Fibroblast of skin of right biceps (primary cell): ENCODE results near the gene ZFYVE21.

Experiments
- DNase-seq: peaks from one replicate; pipeline ENCODE4 v3.0.0-alpha.2; 2013

Gene ZFYVE21

DNA sequence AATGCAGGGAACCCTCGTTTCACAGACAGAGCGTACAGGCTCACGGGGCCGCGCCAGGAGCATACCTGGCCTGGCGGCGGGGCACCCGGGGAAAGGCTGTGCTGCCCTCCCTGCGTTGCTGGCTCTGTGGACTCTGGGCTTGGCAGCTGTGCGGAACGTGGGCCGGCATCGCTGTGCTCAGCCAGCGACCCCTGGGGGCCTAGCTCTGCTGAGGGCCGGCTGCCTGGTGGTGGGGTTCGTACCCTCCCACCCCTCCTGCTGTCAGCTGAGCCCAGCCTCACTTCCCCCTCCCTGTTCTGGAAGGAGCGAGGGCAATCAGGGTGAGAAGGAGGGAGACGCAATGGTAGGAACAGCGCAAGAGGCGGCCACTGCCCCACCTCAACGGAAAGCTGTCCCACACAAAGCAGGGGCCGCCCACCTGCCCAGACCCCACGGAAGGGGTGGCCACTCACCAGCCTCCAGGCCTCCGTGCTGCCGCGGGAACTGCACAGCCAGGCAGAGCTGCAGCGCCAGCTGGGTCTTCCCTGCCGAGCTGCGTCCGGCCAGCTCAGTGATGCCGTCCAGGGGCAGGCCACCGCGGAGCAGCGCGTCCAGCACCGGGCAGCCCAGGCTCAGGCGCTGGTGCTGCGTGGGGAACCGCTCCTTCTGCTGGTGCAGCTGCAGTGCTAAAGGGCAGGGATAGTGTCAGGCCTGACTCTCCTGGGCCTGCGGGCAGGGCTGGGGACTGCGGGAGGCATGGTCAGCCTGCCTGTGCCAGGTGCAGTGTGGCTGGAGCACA, 8.9 kb upstream of the ZFYVE21 start:
- no peak for DNase-seq

DNA sequence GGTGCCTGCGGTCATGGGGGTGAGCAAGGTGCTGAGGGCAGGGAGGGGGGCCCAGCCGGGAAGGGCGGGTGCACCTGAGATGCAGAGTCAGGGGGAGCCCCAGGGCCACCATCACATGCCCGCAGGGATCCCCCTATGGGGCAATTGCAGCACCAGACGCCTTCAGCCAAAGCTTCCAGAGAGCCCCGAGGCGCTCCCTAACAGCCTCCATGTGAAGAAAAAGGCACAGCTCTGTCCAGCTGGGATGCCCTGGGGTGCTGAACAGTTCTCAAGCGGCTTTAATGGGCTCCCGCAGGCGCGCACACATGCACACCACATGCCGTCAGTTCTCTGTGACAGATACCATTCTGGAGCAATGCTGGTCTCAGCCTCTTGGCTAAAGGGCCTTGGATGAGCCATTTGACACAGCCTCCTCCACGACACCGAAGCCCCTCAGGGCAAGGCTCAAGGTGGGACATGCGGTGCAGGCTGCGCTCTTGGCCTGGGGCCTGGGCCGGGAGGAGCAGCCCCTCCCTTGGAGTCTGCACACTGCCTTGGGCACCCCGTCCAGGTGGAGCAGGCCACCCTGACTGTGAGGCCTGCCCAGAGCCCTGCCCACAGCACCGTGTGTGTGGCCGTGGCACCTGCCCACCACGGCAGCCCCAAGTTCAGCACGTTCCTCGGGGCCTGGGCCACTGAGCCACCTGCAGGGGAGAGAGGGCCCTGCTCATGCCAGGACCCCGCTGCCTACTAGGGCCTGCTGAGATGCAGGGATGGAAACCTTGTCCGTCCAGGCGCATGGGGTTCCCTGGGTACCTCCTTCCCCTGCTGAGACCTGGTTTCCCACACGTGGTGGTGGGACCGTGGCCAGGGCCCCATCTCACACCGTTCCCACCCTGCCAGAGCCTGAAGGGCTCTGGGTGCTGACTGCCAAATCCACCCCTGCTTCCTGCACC, 8.0 kb upstream of the ZFYVE21 start:
- no peak for DNase-seq

DNA sequence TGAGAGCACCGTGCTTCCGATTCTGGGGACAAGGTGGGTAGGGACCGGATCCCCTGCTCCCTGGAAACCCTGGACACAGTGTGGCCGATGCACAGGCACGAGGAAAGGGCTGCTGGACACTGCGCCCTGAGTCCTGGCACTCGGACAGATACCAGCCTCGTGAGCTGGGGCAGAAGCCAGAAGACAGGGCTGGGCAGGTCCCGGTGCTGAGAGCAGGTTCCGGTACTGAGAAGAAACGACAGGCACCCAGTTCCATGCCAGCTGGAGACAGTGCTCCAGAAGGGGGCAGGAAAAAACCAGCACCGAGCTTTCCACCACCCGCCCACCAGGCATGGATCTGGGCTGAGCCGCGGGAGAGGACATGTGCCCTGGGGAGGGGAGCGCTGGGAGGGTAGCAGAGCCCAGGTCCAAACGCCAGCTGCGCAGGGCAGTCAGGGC, 6.8 kb upstream of the ZFYVE21 start:
- DNase-seq: no peak

DNA sequence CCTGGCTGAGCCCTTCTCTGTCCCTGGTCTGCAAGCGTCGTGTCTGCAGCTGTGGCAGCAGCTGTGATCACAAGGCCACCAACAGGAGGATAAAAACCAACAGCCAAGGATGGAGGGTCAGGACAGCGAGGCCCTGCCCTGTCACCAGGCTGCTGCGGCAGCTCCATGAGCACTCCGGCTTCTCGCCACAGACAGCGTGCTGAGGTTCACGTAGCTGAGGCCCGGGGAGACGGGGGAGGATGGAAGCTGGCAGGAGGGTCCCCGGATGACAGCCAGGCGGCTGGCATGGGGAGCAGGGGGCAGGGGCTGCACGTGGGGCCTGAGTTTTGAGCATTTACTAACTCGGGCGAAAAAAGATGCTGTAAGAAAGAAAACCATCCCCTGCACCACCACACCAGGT, 5.8 kb upstream of the ZFYVE21 start:
- DNase-seq: no peak

DNA sequence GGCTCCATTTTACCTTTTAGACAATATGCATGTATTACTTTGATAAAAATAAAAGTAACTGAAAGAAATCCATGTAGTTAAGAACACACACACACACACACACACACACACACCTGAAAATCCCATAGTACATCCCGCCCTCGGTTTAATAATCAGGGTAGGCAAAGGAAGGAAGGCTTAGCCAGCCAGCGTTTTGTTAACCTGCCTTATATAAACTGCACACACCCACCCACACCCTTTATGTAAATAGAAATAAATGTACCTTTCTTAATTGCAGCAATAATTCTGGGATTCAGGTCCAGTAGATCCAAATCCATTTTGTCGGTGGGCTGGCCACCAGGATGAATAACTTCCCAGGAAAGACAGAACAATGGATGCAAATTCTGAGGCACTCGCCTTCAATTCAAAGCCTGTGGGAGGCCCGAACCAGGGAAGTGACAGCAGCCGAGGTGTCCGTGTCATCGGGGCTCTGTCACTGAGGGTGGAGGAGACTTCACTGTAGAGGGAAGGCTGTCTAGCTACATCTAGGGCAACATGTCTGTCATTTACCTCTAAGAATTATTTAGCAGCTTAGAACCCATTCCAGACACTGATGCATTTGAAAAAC, 4.7 kb upstream of the ZFYVE21 start:
- DNase-seq: no peak

DNA sequence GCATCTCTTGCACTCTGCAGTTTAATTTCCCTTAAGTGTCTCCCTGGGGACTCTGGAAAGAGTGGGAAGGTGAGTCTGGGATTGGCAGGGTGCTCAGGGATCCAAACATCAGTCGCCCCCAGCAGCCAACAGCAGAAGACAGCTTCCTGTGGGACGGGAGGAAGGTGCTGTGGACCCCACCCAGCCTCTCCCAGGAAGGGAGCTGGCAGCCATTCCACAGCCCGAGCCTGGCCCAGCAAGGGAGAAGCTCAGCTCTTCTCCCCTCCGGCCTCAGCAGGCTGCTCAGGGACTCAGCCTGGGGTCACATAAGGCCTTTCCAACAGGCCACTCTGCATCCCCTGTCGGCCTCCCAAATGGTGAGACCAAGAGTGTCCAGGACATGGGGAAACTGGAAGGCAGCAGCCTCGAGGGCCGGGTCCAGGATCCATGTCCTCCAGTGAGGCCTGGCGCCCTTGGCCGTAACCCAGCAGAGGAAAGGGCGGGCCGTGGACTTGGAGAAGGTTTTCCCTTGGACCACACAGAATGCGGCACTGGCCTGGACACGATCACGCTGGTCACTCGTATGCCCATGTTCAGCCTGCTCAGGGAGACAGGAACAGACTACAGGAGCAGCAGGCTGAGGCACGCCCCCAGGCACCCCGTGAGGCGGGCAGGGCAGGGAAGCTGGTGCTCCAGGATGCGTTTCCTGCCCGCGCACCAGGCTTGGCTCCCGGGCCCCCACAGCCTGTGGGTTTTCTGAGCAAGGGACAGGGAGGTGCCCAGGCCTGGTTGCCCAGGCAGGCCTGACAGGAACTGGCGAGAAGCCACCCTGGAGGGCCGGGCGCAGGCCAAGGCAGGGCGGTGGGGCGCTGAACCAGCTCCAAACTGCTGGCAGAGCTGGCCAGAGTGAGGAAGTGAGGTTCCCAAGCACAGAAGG, 3.8 kb upstream of the ZFYVE21 start:
- DNase-seq: no peak

DNA sequence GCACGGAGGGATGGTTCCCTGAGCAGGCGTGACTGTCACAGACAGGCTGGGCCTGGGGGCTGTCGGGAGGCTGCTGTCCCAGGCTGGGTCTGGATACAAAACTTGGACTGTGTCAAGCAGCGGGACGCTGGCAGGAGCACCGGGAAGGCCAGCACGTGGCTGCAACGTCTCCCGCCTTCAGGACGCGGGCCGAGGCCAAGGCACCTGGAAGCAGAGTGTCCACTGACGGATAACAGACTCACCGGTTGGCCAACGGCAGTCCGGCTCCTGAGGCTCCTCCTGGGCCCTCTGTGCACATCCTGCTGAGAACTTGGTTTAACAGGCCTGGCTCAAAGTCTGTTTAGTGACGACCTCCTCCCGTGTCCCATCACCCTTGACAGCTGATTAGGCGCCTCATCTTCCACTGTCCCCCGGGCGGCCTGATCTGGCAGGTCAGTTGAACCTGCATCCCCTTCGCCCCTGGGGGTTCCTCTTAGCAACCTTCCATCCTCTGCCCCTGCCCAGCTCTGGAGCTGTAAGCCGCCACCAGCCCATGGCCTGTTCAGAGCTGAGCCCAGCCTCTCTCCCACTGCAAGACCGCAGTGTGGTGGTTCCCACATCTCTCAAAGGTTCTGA, 2.9 kb upstream of the ZFYVE21 start:
- DNase-seq: no peak

DNA sequence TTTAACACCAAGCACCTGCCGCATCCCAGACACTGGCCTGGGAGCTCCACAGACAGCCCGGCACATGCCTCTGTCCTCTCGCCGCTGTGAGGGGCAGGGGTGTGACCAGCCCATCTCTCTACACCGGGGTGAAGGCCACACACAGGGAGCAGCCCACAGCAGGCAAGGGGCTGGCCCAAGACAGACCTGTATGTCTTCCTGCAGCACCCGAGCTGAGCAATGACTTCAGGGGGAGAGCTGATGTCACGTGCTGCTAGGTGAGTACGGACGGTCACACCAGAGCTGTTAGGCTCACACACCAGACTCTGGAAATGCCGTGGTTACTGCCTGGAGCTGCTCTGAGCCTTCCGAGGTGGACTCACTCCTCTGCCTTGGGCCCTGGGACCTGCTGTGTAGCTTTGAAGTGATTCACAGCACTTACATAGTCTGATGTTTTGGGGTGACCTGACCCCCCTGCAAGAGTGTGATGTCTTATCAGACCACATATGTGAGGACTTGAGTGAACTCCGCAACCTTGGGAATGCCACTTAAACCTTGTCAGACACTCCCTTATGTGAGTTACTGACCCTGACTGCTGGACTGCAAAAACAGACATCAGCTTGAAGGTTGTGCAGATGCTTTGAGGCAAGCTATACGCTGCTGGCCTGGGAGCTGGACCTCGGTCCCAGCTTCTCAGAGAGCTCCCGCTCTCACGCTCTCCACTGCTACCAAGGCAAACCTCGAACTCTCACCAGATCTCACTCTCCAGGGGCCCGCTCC, 2.1 kb upstream of the ZFYVE21 start:
- no peak for DNase-seq

DNA sequence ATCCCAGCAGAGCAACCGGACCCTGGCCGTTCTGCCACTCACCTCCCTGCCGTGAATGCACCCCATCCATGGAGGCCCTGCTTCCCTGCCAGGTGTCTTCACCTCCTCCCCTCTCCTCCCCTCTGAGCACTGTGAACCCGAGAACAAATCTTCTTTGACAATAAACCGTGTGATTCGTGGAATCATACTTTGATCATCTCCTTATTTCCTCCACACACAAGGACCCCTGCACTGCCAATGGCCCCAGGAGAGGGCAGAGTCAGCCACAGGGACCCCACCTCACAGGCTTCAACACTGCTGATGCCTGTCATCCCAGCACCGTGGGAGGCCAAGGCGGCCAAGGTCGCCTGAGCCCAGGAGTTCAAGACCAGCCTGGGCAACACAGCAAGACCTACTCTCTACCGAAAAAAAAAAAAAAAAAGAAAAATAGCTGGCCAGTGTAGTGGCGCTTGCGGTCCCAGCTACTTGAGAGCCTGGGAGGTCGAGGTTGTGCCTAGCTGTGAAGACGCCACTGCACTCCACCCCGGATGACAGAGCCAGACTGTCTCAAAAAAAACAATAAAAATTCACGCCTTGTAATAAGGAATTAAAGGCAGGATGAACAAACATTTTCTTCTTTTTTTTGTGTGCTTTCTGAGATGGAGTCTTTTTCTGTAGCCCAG, 1.4 kb upstream of the ZFYVE21 start:
- DNase-seq: no peak

DNA sequence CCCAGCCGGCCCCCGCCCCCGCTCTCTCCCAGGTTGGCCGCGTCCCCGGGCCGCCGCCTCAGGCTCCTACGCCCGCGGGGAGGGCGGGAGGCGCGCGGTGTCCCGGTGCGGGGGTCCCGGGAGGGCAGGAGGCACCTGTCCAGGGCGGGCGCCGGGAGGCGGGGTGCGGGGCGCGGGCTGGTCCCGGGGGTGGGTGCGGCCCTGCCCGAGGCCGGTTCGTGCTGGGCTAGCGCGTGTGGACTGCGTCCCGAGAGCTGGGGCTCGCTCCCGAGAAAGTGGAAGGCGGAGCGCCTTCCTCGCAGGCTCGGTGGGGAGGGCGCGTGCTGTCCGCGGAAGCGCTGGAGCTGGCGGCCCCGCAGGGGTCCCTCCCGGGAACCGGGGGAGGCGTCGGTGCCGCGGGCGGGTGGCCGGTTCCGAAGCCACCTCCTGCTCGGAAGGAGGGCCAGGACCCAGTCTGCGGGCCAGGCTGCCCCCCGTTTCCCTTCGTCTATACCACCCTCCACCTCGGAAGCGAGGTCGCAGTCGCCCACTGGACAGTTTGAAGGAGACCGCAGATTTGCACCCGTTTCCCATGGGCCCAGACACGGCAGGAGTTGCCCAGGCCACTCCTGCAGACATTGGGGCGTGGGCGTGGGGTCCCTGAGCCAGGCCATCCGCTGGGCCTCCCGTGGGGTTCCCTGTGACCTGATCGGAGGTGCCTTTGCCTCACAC, 636 bp downstream of the ZFYVE21 start:
- no peak for DNase-seq

DNA sequence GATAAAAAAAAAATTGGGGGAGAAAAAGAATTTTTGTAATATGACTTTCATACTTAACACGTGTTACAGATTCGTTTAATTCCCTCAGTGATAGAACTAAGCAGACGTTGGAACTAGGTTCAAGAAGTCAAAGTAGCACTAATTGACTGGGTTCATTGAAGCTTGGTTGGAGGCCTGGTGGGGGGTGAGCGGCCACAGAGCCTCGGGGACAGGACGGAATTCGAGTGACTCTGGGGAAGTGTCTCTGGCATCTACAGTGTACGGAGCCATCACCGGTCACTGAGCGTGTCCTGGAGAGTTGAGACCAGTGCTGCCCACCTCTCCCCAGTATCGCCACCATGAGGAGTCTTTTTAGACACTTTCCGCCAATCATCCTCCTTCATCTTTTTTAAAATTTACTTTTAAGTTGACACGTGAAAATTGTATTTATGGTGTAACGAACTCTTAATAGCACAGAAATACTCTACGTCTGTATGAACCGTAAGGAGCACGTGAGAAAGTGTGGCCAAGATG, 1.3 kb downstream of the ZFYVE21 start:
- DNase-seq: no peak

DNA sequence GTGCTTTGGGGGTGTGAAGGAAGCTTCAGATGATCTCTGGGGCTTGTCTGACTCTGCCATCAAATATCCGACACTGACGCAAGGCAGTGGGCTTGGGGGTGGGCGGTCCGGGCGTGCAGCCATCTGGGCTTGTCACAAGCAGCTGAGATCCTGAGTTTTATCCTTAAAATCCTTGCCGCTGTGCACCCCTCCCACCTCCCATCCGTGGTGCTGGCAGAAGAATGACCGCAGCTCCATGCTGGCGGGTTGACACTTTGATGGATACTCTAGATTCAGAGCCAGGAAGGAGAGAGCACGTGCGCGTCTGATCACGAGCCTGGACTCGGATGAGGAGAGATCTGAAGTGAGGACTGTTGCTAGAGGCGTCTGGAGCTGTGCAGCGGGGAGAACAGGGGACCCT, 3.0 kb downstream of the ZFYVE21 start:
- DNase-seq: peak; percentile 83

DNA sequence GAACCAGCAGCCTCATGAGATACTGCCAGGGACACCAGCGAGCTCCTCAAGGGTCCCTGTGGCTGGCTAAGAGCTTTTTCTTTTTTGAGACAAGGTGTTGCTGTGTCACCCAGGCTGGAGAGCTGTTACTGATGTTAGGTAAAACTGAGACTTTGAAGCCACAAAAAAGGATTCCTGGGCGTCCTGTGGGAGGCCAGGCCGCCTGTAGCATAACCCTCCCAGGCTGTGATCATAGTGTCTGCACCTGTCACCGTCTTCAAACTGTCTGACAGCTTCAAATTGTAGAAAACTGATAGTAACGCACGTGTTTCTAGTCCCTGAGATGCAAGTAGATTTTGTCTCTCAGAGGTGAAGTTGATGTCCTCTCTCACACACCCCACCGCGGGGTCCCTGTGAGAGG, 4.1 kb downstream of the ZFYVE21 start:
- no peak for DNase-seq

DNA sequence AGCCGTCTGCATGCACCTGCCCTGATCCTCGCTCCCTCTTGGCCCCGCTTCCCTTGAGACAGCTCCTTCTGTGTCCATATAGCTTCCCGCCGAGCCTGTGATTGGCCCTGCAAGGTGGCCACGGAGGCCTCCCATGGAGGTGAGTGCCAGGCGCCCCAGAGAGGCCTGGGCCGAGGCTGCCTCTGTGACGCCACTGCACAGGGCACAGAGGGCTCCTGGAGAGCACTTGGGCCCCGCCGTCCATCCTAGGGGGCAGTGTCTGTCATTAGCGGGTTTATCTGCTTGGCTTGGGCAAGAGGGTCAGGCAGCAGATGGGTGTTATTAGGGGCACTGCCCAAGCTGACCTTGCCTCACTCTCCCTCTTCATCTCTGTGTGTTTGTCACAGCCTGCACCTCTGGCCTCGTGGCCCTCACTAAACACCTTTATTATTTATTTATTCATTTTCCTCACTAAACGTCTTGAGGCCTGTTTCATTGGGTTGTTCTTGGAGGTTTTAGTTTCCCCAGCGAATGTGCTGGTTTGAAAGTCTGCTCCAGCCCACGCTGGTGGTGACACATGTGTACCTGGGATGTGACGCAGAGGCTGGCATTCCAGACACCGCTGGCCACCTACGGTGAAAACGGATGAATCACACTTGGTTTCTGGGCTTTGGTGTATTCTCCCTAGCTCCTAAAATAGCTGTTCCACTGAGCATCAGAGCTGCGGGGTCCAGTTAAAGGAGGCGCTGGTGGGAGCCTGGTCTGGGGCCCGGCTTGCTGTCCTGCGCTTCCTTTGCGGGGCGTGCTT, 5.9 kb downstream of the ZFYVE21 start:
- DNase-seq: peak; percentile 46

DNA sequence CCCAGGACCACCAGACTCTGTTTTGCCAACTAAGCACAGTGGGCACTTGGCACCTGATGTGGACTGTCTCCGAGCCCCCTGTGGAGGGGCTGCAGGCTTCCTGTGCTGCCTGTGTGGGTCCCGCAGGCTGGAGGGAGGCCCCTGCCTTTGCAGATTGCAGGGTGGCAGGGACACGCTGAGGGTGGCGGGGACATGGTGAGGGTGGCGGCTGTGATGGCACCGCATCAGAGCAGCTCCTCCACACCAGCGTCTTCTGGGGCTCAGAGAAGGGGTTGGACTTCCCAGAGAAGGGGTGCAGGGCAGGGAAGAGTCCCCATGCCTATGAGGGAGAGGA, 8.1 kb downstream of the ZFYVE21 start:
- DNase-seq: no peak

DNA sequence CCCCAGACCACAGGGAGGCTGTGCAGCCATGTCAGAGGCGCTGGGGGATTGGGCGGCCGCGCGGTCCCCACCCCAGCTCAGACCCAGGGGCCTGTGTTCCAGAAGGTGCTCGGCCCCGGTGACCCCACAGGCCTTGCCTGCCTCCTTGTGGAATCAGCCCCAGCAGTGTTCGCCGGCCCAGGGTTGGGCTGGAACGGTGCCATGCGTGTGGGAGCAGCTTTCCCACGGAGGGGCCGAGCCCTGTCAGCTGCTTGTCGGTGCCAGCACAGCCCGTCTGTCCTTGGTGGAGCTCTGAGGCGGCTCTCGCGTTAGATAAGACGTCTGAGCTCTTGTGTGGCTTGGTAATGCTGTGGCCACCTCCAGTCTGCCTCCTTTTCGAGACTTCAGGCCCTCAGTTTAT, 8.5 kb downstream of the ZFYVE21 start:
- DNase-seq: no peak

DNA sequence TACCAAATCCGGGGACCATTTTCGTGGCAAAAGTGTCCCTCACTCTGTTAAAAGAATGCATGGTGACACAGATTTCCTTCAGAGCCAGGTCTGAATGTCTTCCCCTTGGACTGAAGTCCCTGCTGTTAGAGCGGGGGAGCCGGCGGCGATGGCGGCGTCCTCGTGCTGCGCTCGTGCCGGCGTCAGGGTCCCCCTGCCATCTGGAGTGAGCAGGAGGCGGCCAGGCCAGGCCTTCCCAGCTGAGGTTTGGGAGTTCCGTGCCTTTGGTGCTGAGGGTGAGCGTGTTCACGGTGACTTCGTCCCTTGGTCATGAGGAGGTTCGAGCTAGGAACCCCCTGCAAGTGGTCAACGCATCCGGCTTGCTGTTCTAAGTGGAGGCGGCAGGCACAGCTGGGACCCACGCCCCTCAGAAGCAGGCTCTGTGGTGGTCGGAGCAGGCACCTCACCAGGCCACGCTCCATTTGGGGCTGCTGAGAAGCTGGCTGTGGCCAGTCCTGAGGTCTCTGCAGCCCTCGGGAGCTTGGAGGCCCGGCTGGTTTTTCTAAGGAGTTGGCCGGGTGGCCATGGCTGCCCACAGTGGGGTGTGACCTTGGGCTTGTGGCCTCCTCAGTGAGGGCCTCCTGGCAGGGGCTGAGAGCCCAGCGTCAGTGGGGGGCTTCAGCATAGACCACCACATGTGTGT, 9.5 kb downstream of the ZFYVE21 start:
- no peak for DNase-seq

DNA sequence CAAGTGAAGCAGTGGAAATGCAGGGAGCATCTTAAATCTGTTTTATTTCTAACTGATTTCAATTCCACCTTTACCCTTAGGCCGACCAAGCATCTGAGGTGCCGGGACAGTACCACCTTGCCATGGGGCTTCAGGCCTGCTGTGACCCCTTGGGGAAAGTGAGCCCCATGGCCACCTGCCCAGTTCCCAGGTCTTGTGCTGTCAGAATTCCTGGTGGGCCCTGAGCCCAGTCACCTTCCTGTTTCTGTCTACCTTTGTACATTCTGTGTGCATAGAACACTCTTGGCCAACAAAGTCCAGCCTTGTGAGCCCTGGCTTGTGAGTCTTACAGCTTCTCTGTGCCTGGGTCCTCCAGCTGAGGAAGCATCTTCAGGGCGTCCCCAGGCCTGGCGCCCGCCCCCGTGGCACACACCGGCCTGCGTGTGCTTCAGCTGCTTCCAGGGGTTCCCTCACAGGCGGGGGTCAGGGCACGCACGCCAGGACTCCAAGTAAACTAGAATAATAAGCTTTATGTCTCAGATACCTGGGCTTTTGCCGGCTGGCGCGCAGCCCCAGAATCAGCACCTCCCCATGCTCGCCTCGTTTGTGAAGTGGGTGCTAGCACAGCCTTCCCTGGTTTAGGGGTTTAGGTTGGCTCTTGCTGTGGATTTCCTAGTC, 10.3 kb downstream of the ZFYVE21 start:
- DNase-seq: no peak
